Neural cell (in vitro differentiated cells): ENCODE results near the gene CPT1A.

Experiments
- EP300 ChIP-seq: fragments of 450-650 bp; conservative IDR thresholded peaks from 2 replicates; pipeline ENCODE4 v1.6.1; 2014; ENCODE audit warnings: antibody characterized with exemption, mild to moderate bottlenecking, moderate library complexity; ENCODE audit not compliant: poor library complexity, severe bottlenecking
- EZH2 ChIP-seq: fragments of 200-600, 300-800 bp; shearing (Covaris generic), sonication (generic); IDR thresholded peaks from 2 replicates; pipeline ENCODE4 v1.6.1; 2014; ENCODE audit warnings: antibody characterized with exemption, low read length, borderline replicate concordance, mild to moderate bottlenecking; ENCODE audit not compliant: insufficient read depth, poor library complexity, severe bottlenecking
- MXI1 ChIP-seq: fragments of 450-650 bp; conservative IDR thresholded peaks from 2 replicates; pipeline ENCODE4 v1.6.1; 2014; ENCODE audit warnings: antibody characterized with exemption, mild to moderate bottlenecking; ENCODE audit not compliant: poor library complexity, severe bottlenecking
- RAD21 ChIP-seq: fragments of 450-650 bp; conservative IDR thresholded peaks from 2 replicates; pipeline ENCODE4 v1.6.1; 2014; ENCODE audit warnings: antibody characterized with exemption, mild to moderate bottlenecking, moderate library complexity
- SMC3 ChIP-seq: fragments of 450-650 bp; conservative IDR thresholded peaks from 2 replicates; pipeline ENCODE4 v1.6.1; 2014; ENCODE audit warnings: antibody characterized with exemption, mild to moderate bottlenecking, moderate library complexity; ENCODE audit not compliant: poor library complexity
- TAF1 ChIP-seq: IDR thresholded peaks from 2 replicates; pipeline ENCODE4 v1.6.1; 2012; ENCODE audit warnings: low read depth
- TF ChIP-seq, protein P1 (sequence below): fragments of 450-650 bp; IDR thresholded peaks from 2 replicates; pipeline ENCODE4 v1.5.1; 2014; ENCODE audit warnings: antibody characterized with exemption, mild to moderate bottlenecking, moderate library complexity; ENCODE audit not compliant: poor library complexity, severe bottlenecking
- TF ChIP-seq, protein P2 (sequence below): IDR thresholded peaks from 2 replicates; pipeline ENCODE4 v1.6.1; 2012; ENCODE audit warnings: borderline replicate concordance

DNA sequence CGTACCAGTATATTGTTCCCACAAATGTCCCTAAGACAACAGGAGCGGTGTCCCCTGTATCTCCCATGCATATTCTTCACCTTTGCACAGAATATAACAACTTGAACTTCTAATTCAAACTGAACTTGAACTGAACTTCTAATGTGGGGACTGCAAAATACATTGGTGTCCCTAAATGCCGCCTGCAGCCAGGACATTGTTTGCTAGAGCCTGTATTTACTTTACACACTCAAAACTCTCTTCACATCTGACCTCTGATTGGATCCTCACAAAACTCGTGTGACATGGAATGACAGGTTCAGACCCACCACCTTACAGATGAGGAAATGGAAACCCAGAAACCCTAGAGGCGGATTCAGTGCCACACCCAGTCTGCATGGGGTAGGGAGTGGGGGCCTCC, 6.4 kb downstream of the CPT1A start:
- TF ChIP-seq RAD21, result no peak
- TF ChIP-seq, protein P1, sequence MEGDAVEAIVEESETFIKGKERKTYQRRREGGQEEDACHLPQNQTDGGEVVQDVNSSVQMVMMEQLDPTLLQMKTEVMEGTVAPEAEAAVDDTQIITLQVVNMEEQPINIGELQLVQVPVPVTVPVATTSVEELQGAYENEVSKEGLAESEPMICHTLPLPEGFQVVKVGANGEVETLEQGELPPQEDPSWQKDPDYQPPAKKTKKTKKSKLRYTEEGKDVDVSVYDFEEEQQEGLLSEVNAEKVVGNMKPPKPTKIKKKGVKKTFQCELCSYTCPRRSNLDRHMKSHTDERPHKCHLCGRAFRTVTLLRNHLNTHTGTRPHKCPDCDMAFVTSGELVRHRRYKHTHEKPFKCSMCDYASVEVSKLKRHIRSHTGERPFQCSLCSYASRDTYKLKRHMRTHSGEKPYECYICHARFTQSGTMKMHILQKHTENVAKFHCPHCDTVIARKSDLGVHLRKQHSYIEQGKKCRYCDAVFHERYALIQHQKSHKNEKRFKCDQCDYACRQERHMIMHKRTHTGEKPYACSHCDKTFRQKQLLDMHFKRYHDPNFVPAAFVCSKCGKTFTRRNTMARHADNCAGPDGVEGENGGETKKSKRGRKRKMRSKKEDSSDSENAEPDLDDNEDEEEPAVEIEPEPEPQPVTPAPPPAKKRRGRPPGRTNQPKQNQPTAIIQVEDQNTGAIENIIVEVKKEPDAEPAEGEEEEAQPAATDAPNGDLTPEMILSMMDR, result no peak
- no peak for TF ChIP-seq EZH2
- no peak for TF ChIP-seq SMC3
- TF ChIP-seq MXI1, result no peak
- TF ChIP-seq TAF1, result no peak
- no peak for TF ChIP-seq EP300
- TF ChIP-seq, protein P2, sequence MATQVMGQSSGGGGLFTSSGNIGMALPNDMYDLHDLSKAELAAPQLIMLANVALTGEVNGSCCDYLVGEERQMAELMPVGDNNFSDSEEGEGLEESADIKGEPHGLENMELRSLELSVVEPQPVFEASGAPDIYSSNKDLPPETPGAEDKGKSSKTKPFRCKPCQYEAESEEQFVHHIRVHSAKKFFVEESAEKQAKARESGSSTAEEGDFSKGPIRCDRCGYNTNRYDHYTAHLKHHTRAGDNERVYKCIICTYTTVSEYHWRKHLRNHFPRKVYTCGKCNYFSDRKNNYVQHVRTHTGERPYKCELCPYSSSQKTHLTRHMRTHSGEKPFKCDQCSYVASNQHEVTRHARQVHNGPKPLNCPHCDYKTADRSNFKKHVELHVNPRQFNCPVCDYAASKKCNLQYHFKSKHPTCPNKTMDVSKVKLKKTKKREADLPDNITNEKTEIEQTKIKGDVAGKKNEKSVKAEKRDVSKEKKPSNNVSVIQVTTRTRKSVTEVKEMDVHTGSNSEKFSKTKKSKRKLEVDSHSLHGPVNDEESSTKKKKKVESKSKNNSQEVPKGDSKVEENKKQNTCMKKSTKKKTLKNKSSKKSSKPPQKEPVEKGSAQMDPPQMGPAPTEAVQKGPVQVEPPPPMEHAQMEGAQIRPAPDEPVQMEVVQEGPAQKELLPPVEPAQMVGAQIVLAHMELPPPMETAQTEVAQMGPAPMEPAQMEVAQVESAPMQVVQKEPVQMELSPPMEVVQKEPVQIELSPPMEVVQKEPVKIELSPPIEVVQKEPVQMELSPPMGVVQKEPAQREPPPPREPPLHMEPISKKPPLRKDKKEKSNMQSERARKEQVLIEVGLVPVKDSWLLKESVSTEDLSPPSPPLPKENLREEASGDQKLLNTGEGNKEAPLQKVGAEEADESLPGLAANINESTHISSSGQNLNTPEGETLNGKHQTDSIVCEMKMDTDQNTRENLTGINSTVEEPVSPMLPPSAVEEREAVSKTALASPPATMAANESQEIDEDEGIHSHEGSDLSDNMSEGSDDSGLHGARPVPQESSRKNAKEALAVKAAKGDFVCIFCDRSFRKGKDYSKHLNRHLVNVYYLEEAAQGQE, result no peak
